SHP77 treated with DMSO at 0.1 percent for 48 hours (cell line): ENCODE results near the gene ZNF654.
"Not testable (repeated sequence)": the region's sequence is repeated elsewhere in the genome, so short reads cannot be mapped to it uniquely, and the experiment has no call there.

Experiments
- DNase-seq: peaks from one replicate; lab custom pipeline; 2025; lab: John Stamatoyannopoulos, UW

The ZNF654 gene

DNA sequence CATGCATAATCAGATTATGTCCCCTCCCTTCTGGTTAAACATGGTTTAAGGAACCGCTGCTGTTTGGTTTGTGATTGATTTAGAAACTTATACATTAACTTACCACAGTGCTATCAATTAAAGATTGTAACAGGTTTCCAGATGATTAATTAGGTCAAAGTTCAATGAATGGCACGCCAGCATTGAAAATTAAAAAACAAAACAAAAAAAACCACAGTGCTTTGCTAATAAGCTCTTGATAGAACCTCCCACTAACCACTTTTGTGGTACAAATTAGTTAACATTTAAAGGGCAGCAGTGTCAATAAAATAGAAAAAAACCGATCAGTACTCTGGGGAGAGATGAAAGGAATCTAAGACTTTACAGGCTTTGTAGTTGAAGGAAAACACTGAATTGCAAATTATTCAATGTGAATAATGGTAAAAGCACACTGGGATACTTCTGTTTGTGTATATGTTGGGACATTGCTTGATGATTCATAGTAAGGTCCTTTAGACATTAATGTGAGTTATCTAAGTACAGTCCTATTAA lies 83.1 kb downstream of the ZNF654 start:
- no peak for DNase-seq

- no peak for DNase-seq
Measured at GRCh38 chr3:88147261-88147660, 88.2 kb downstream of the ZNF654 start.

DNA sequence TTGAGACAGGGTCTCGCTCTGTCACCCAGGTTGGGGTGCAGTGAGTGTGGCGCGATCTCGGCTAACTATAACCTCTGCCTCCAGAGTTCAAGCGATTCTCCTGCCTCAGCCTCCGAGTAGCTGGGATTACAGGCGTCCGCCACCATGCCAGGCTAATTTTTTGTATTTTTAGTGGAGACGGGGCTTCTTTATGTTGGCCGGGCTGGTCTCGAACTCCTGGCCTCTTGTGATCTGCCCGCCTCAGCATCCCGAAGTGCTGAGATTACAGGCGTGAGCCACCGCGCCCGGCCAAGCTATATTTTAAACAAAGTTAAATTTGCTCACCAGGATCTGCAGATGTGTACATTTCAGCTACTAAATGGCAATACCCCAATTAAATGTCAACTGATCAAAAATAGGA lies 89.6 kb downstream of the ZNF654 start:
- DNase-seq: no peak

GRCh38 chr3:88149101-88149508 lies 90.0 kb downstream of the ZNF654 start:
- DNase-seq: peak; percentile 47

DNA sequence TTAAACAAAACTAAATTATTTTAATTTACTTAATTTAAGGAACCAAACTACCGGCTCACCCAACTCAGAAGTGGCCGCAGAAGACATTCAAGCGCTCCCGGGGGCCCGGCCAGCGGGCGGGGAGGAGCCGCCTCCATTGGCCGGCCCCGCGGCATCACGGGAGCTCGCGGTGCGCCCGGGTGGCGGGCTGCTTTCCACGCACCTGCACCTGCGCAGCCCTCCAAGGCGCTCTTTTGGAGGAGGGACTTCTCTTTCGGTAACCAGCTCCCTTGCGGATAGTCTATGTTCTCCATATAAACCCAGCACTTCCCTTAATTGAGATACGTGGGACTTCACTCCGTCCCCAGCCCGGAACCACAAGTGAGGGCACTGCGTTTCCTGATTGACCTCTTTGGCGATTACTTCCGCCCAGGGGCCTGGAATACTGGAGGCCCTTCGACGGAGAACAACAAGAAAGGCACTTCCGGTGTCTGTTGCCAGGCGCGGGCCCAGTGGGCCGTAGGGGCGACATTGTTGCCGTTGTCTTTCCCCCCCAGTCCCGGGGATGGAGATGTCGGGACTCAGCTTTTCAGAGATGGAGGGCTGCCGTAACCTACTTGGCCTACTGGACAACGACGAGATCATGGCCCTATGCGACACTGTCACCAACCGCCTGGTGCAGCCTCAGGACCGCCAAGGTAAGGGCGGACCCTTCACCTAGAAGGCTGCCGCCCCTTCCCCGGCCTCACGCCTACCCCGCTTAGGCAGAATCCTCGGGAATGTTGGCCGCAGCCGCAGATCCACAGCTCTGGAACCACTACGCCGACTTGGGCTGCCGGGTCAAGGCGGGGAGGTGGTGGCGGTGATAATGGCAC lies 90.7 kb downstream of the ZNF654 start, which contains the start of gene C3orf38:
Gene C3orf38, plus strand, starts transcription at position 451 of the 854 bp plus-strand sequence. Its CDS starts 94 bp downstream, at position 545.
- peak; percentile 85 for DNase-seq

DNA sequence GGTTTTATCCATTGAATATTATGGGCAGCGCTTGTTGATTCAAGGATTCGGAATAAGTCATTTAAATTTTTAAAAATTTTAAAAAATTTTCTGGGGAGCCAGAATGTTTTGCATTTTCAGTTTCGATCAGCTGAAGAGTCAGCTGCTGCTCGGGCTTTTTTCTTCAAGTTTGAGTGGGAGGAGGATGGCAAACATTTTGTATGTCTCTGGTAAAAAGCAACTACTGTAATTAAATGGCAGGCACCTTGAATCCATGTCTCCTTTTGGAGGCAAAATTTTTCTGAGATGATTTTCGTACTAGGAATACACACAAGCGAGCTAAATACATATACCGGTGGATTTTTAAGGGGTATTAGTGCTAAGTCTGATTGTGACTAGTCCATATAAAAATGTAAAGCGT lies 91.3 kb downstream of the ZNF654 start:
- DNase-seq: no peak

DNA sequence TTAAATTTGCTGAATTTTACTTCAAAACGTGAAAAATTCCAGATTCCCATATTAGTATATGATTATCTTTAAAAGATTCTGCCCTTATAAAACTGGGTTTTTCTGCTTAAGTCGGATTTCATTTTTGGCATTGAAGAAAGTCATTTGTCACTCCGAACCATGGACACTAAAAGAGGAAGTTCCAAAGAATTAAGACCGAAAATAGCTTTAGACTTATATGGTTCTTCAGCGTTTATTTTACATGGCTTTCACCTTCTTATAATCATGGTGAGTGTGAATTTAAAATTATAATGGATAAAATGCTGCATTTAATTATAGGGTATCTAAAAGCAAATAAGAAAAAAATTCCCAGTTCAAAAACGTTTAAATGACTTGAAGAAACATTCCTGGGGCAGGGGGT lies 91.8 kb downstream of the ZNF654 start:
- no peak for DNase-seq

DNA sequence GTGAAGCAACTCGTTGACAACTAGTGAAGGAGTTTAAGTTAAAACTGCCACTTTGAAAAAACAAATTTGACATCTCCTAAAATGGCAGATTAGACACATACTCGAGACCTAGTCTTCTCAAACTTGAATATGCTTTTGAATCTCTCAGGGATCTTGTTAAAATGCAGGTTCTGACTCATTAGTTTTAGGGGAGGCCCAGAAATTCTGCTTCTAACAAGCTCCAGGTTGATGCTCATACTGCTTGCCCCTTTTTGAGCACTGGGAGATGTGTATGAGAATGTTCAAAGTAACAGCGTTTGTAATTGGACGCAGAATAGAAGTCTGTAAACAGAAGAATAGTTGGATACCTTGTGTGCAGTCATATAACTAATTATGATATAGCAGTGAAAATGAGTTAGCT lies 92.3 kb downstream of the ZNF654 start:
- DNase-seq: no peak

- DNase-seq: no peak
Measured at GRCh38 chr3:88152841-88153240, 93.8 kb downstream of the ZNF654 start.

GRCh38 chr3:88166419-88166971 lies 107.4 kb downstream of the ZNF654 start:
- DNase-seq: no peak

- no peak for DNase-seq
Measured at GRCh38 chr3:88167173-88167572, 108.1 kb downstream of the ZNF654 start.

DNA sequence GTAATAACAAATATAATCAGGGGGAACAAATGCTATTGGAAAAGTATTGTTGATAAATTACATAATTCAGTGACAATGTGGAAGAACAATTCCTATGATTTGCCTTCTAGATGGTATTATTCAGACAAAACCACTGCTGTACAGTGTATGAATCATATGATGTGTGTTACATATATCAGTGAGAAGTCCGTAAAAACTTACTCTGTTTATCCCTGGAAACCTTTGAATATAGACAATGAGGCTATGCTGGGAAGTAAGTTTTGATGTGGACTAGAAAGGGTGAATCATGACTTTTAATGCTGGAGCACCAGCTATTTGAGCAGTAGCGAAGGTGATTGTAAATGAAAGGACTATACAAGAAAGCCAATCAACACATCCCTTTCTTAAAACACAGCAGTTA lies 108.6 kb downstream of the ZNF654 start:
- no peak for DNase-seq

- no peak for DNase-seq
Measured at GRCh38 chr3:88168171-88168570, 109.1 kb downstream of the ZNF654 start.

- no peak for DNase-seq
Measured at GRCh38 chr3:88180398-88180999, 121.4 kb downstream of the ZNF654 start.

- not testable (repeated sequence) for DNase-seq
Measured at GRCh38 chr3:88182165-88182918, 123.3 kb downstream of the ZNF654 start.

DNA sequence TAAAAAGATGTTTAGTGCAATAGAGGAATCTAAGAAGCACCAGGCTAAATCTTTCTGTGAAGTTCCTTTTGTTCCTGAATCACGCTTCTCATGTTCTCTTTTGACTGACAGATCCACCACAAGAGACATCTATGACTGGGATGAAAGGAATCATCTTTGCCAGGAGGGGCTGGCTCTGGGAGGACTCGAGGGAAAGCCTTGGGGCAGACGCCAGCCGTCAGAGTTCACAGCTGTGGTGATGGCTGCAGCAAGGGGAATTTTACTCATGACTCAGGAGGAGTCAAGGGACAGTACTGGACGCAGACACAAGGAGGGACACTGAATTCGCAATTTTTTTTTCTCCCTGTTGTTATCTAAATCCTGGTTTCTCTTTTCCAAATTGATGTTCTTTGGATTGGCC lies 129.4 kb downstream of the ZNF654 start:
- no peak for DNase-seq

- DNase-seq: no peak
Measured at GRCh38 chr3:88189361-88189810, 130.3 kb downstream of the ZNF654 start.

DNA sequence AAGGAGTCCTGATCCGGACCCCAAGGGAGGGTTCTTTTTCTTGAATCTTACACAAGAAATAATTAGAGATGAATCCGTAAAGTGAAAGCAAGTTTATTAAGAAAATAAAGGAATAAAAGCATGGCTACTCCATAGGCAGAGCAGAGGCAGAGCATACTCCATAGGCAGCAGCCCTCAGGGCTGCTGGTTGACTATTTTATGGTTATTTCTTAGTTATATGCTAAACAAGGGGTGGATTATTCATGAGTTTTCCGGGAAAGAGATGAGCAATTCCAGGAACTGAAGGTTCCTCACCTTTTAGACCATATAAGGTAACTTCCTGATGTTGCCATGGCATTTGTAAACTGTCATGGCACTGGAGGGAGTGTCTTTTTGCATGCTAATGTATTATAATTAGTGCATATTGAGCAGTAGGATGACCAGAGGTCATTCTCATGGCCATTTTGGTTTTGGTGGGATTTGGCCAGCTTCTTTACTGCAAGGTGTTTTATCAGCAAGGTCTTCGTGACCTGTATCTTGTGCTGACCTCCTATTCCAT lies 132.9 kb downstream of the ZNF654 start:
- no peak for DNase-seq

GRCh38 chr3:88192631-88193030 lies 133.6 kb downstream of the ZNF654 start:
- DNase-seq: no peak
